Stomach (tissue), 9 donors: Measurements from ENCODE around the gene ACKR4. TPM values are rescaled to one million over a fixed set of nuclear protein-coding genes. Genes with fewer than 3 reads are reported as not detected.

ENCODE experiments used
- DNase-seq, 2 donors: peaks; one replicate each; pipeline versions ENCODE4 v3.0.0 to v3.0.0-alpha.2; 2013 to 2019
- H3K27ac ChIP-seq, 5 donors: fragments of 200-600 bp in 4 of 5; sonication (generic) in 4 of 5; one replicate each; pipeline ENCODE4 v1.5.1; 2013 to 2019; ENCODE audit warnings: mild to moderate bottlenecking in 1 of 5, moderate library complexity in 1 of 5
- H3K27me3 ChIP-seq, 3 donors: fragments of 200-600 bp; sonication (generic); one replicate each; pipeline ENCODE4 v1.5.1; 2017 to 2019; ENCODE audit warnings: mixed run types in 1 of 3
- H3K36me3 ChIP-seq, 4 donors: fragments of 200-600 bp; sonication (generic); 1 replicate in 3 of 4; 2 replicates in 1 of 4; pipeline ENCODE4 v1.5.1; 2016 to 2019
- H3K4me1 ChIP-seq, 4 donors: fragments of 200-600 bp; sonication (generic); one replicate each; pipeline ENCODE4 v1.5.1; 2016 to 2019
- H3K4me3 ChIP-seq, 4 donors: fragments of 200-600 bp; sonication (generic) in 3 of 4; one replicate each; pipeline ENCODE4 v1.5.1; 2016 to 2019; ENCODE audit warnings: mild to moderate bottlenecking in 1 of 4
- H3K9me3 ChIP-seq, 4 donors: fragments of 200-600 bp; sonication (generic); one replicate each; pipeline ENCODE4 v1.5.1; 2016 to 2019
- CTCF ChIP-seq, 7 experiments: fragments of 450-650 bp in 4 of 7; fragments of 200-600 bp in 3 of 7; sonication (generic) in 3 of 7; IDR thresholded peaks; one replicate each; pipeline ENCODE4 v1.5.1; 2016 to 2019; ENCODE audit warnings: antibody characterized with exemption in 7 of 7, control low read depth in 2 of 7, mild to moderate bottlenecking in 1 of 7
- EP300 ChIP-seq: sonication (generic); formaldehyde crosslinking; IDR thresholded peaks from one replicate; pipeline ENCODE4 v1.6.1; 2017; ENCODE audit warnings: antibody characterized with exemption
- POLR2A ChIP-seq, 4 donors: fragments of 450-650 bp; IDR thresholded peaks; one replicate each; pipeline ENCODE4 v1.6.1; 2016; ENCODE audit warnings: antibody characterized with exemption in 4 of 4, control low read depth in 2 of 4, mild to moderate bottlenecking in 1 of 4, moderate library complexity in 1 of 4
- POLR2AphosphoS5 ChIP-seq, 3 donors: sonication (generic); formaldehyde crosslinking; IDR thresholded peaks; one replicate each; pipeline ENCODE4 v1.6.1; 2016; ENCODE audit warnings: antibody characterized with exemption in 3 of 3
- WGBS, 5 donors: extraction: QIAGEN DNeasy Blood & Tissue Kit in 3 of 5; methylation state at CpG; one replicate each; pipeline versions ENCODE4 v1.1.5 to v1.1.7; 2013 to 2018; 5-methylcytosine and 5-hydroxymethylcytosine counted together
- intact Hi-C: fragments of 100-400 bp; cut with DNase I; formaldehyde crosslinking; loops from one replicate; pipeline ENCODE4 v1.15.1; 2023; ENCODE audit warnings: low total_unique reads
- polyA plus RNA-seq, 3 donors: library from polyadenylated mRNA; stranded (reverse); fragments of 200-250 nt; gene quantifications; one replicate each; pipeline ENCODE4 v1.2.3, GENCODE V29; 2013
- total RNA-seq, 5 donors: library from RNA; depleted of rRNA; stranded (reverse); fragments of >200 nt; gene quantifications; one replicate each; pipeline versions ENCODE4 v1.1.0 to v1.2.3, GENCODE V29; 2014 to 2016
- donor health status: healthy with polysubstance abuse.
- donor health status: Bipolar disorder and iron deficiency.
- donor health status: healthy.

Gene ACKR4
- total and polyA plus RNA-seq, 8 donors, result 0.58 to 16.7 (median 2.4) TPM

GRCh38 chr3:132643366-132643765, 46.3 kb downstream of the ACKR4 start:
- Histone ChIP-seq H3K9me3 (no peaks in the 10 kb centered on the region), H3K27me3 (no peaks in the 10 kb centered on the region), H3K36me3 (peaks cover 0 to 35% (median 30%) of the 10 kb centered on the region in 4 donors), H3K4me3 (no peak overlapping the region), H3K4me1 (no peaks in the 10 kb centered on the region), H3K27ac (no peak overlapping the region)
- WGBS, 5 donors, result 67 to 75% (median 72%) methylated on average over 2 of the region's 2 CpGs
- intact Hi-C loops, result loop anchor here (5.0 kb wide), 1 partner anchor 106 kb away; no protein-coding TSS in a partner anchor
- DNase-seq, result no peak
- TF ChIP-seq POLR2AphosphoS5 (IDR thresholded peaks at IDR 0.05) (no peak), POLR2A (IDR thresholded peaks at IDR 0.05) (no peak), CTCF (IDR thresholded peaks at IDR 0.05) (no peak), EP300 (no peak)

GRCh38 chr3:132645058-132645457, 48.0 kb downstream of the ACKR4 start:
- Histone ChIP-seq H3K9me3 (no peaks in the 10 kb centered on the region), H3K36me3 (peaks cover 0 to 18% (median 14%) of the 10 kb centered on the region in 4 donors), H3K4me1 (no peaks in the 10 kb centered on the region), H3K4me3 (no peak overlapping the region), H3K27me3 (no peaks in the 10 kb centered on the region), H3K27ac (no peak overlapping the region)
- WGBS, 5 donors, result 55 to 81% (median 67%) methylated on average over 1 of the region's 1 CpG
- intact Hi-C loops, result no loop called here
- TF ChIP-seq EP300 (no peak), POLR2A (IDR thresholded peaks at IDR 0.05) (no peak), POLR2AphosphoS5 (IDR thresholded peaks at IDR 0.05) (no peak), CTCF (IDR thresholded peaks at IDR 0.05) (no peak)
- no peak for DNase-seq

- Histone ChIP-seq H3K36me3 (no peaks in the 10 kb centered on the region), H3K4me1 (peaks cover 0 to 12% (median 3%) of the 10 kb centered on the region in 4 donors), H3K27ac (no peak overlapping the region), H3K9me3 (no peaks in the 10 kb centered on the region), H3K27me3 (no peaks in the 10 kb centered on the region), H3K4me3 (no peak overlapping the region)
- 0 to 91% (median 84%) methylated on average over 1 of the region's 1 CpG for WGBS, 5 donors
- TF ChIP-seq POLR2A (IDR thresholded peaks at IDR 0.05) (no peak), EP300 (no peak), POLR2AphosphoS5 (IDR thresholded peaks at IDR 0.05) (no peak), CTCF (IDR thresholded peaks at IDR 0.05) (no peak)
- no peak for DNase-seq
- intact Hi-C loops, result no loop called here
Observed at GRCh38 chr3:132650153-132650552, 53.1 kb downstream of the ACKR4 start.

Other genes with a start within 250 kb of the ACKR4 start
- gene DNAJC13, start 179.8 kb upstream of the ACKR4 start, total RNA-seq, result 100 to 1,000 TPM in 1 of 5 donors, 10 to 100 TPM in 4; 35.0 to 197 (median 58.8) TPM
- 1 to 10 TPM; 6.5 to 8.9 (median 8.1) TPM for gene DNAJC13, start 179.8 kb upstream of the ACKR4 start, polyA plus RNA-seq
- 100 to 1,000 TPM in 1 of 5 donors, 10 to 100 TPM in 4; 17.5 to 137 (median 55.2) TPM for gene ACAD11, start 62.5 kb downstream of the ACKR4 start, total RNA-seq
- 10 to 100 TPM in 1 of 3 donors, 1 to 10 TPM in 2; 2.6 to 10.1 (median 5.2) TPM for gene ACAD11, start 62.5 kb downstream of the ACKR4 start, polyA plus RNA-seq
- gene UBA5, start 63.1 kb downstream of the ACKR4 start, total RNA-seq, result 10 to 100 TPM; 33.9 to 88.7 (median 72.7) TPM
- gene UBA5, start 63.1 kb downstream of the ACKR4 start, polyA plus RNA-seq, result 10 to 100 TPM; 20.2 to 37.9 (median 31.6) TPM
- 100 to 1,000 TPM in 1 of 5 donors, 10 to 100 TPM in 4; 19.3 to 213 (median 78.1) TPM for gene NPHP3, start 125.1 kb downstream of the ACKR4 start, total RNA-seq
- 1 to 10 TPM; 3.9 to 5.8 (median 5.2) TPM for gene NPHP3, start 125.1 kb downstream of the ACKR4 start, polyA plus RNA-seq